ENCODE data around the gene MAMSTR. TPM values are rescaled to one million over a fixed set of nuclear protein-coding genes. Genes with fewer than 3 reads are reported as not detected.

The MAMSTR gene
- total and polyA plus RNA-seq, 9 of the 15 experiments (the other 6 are each of a cell fraction or from before 2014, with no cell fraction given), result 0.08 to 1.00 (median 0.40) TPM; not detected in 1

- Histone ChIP-seq H3K79me2 (ENCODE audit: control insufficient read depth, insufficient read depth, low read length) (peaks cover 7% of the 10 kb centered on the region; the same call in 1 of the 3 replicates), H3K4me3 (peak overlapping the region; percentile 73), H2AFZ (ENCODE audit: low read depth, low read length) (peak overlapping the region; percentile 92), H3K27ac (ENCODE audit: extremely low read depth, low read depth, low read length) (peak overlapping the region; percentile 34; the same call in 1 of the 3 replicates), H4K20me1 (replicated peaks; ENCODE audit: control insufficient read depth, insufficient read depth, low read length) (no peaks in the 10 kb centered on the region), H3K36me3 (ENCODE audit: control insufficient read depth, insufficient read depth, low read length) (no peaks in the 10 kb centered on the region), H3K27me3 (ENCODE audit: control insufficient read depth in 2 of 2, insufficient read depth in 2 of 2, low read length in 2 of 2) (no peaks in the 10 kb centered on the region), H3K4me2 (ENCODE audit: insufficient read depth, low read length) (peak overlapping the region; percentile 84), H3K4me1 (replicated peaks in 1 of 2; ENCODE audit: control insufficient read depth in 2 of 2, insufficient read depth in 2 of 2, low read length in 2 of 2) (peaks cover 18 to 47% of the 10 kb centered on the region in 2 experiments), H3K9me1 (ENCODE audit: control insufficient read depth, insufficient read depth, low read length) (no peaks in the 10 kb centered on the region), H3K9ac (ENCODE audit: insufficient read depth in 1 of 2, low read depth in 2 of 2, low read length in 2 of 2) (peak overlapping the region; percentile 51 to 87), H3K9me3 (replicated peaks; ENCODE audit: control insufficient read depth, insufficient read depth, low read depth, low read length) (no peaks in the 10 kb centered on the region)
- DNase-seq (ENCODE audit: extremely low read depth in 1 of 4, low spot score in 3 of 4), result peak; percentile 63 to 71 (median 66)
- intact Hi-C loops (cut with micrococcal nuclease), result no loop called here
- peak; percentile 50 for ATAC-seq
- 5% methylated on average over 17 of the region's 25 CpGs for whole genome bisulfite sequencing (ENCODE audit: insufficient coverage, low coverage, missing lambda C conversion rate)
- FAIRE-seq, result peak; percentile 91
- ChIA-PET POLR2A (interaction anchor here (0.6 to 1.5 kb wide), 8 partner anchors 11 to 181 kb away, joined by 3 to 10 read pairs (median 3); partner anchors contain the start of gene SPHK2), CTCF (ENCODE audit: low intra/inter-chr PET ratio) (no interaction called here)
- in situ Hi-C loops (cut with MboI), result no loop called here
- BruUV-seq (replicated peaks), result TSS peak; percentile 56
- TF ChIP-seq ETS1 (conservative IDR thresholded peaks at IDR 0.05; ENCODE audit: control insufficient read depth, low read depth, low read length) (0 out of 2 replicates have a peak, but pooled peaks have one; percentile 11), CC2D1A (IDR thresholded peaks at IDR 0.05) (no peak), ZBTB7A (IDR thresholded peaks at IDR 0.05; ENCODE audit: borderline replicate concordance, control insufficient read depth, low read depth, low read length) (peak; percentile 19; the same call in 1 of the 2 replicates), CTBP1 (IDR thresholded peaks at IDR 0.05; ENCODE audit: borderline replicate concordance) (0 out of 2 replicates have a peak, but pooled peaks have one; percentile 15), AFF1 (IDR thresholded peaks at IDR 0.05; ENCODE audit: low read depth in 1 of 2, partially characterized antibody in 2 of 2) (no peak), XRCC4 (IDR thresholded peaks at IDR 0.05; ENCODE audit: extremely low read depth, insufficient read depth, insufficient read length) (no peak), MXI1 (IDR thresholded peaks at IDR 0.05; ENCODE audit: low read depth, low read length) (0 out of 2 replicates have a peak, but pooled peaks have one; percentile 6), PKNOX1 (IDR thresholded peaks at IDR 0.05) (no peak), KDM1A (IDR thresholded peaks at IDR 0.05) (0 out of 4 replicates have a peak, but pooled peaks of 1 of the 2 experiments have one; percentile 13), CBFA2T3 (IDR thresholded peaks at IDR 0.05) (peak; percentile 24; the same call in 1 of the 2 replicates), ZNF217 (CRISPR knock-in tag; IDR thresholded peaks at IDR 0.05) (0 out of 2 replicates have a peak, but pooled peaks have one; percentile 19), FOXK1 (CRISPR knock-in tag; IDR thresholded peaks at IDR 0.05; ENCODE audit: borderline replicate concordance) (no peak), BRCA1 (IDR thresholded peaks at IDR 0.05) (no peak), BRCA1 (CRISPR knock-in tag; IDR thresholded peaks at IDR 0.05) (no peak), MYNN (IDR thresholded peaks at IDR 0.05) (no peak), MYNN (CRISPR knock-in tag; IDR thresholded peaks at IDR 0.05) (no peak)
These were observed 6.3 kb downstream of the MAMSTR start for GRCh38 chr19:48713041-48713863.

All from K562 (cell line).